NCI-H446 (cell line): ENCODE results near the gene MRPL42.
"Not testable (repeated sequence)": the region's sequence is repeated elsewhere in the genome, so short reads cannot be mapped to it uniquely, and the experiment has no call there.

Source experiments
- DNase-seq, 2 experiments: peaks; one replicate each; lab custom pipeline; 2025; lab: John Stamatoyannopoulos, UW

The MRPL42 gene

DNA sequence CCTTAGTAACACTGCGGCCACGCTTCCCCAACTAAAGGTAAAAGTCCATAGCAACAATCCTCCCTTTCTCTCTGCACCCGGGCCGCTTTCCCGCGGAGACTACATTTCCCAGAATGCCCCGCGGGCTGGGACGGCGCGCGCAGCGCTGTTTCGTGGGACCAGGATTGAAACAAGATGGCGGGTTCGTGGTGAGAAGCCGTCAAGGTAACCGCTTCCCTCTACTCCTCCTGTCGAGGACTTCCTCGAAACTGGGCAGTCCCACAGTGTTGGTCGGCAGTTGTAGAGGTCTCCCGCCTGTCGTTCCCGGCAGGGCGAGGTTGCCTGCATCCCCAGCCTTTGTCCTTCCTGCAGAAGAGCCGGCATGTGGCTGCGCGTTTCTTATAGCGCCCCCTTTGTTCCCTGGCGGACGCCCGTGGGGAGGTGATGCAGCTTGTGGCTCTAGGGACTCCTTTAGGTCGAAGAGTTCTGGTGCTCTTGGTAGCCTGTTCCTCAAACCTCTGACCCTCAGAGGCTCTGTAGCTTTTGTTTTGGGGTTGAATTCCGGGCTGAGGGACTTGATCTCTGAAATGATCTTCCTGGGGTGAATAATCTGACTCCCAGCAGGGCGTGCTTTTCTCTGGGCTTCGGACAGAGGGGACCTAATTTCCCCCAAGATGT, at the start of gene MRPL42:
Gene MRPL42 (plus strand): TSS at position 164 of the 657 bp plus-strand sequence. CDS start 1,772 bp downstream, outside the sequence.
- peak; percentile 88 to 90 for DNase-seq

DNA sequence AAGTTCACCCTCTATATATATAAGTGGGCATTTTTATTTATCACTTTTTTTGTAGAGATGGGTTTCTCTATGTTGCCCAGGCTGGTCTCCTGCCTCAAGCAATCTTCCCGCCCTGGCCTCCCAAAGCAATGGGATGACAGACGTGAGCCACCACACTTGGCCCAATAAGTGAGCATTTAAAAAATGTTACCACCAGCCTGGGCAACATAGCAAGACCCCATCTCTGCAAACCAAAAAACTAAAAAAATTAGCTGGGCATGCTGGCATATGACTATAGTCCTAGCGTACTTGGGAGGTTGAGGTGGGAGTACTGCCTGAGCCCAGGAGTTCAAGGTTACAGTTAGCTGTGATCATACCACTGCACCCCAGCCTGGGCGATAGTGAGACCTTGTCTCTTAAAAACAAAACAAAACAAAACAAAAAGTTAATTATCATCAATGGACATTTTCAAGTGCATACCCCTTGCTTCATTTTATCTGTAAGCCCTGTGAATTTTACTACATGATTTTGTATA, 49.3 kb upstream of the MRPL42 start:
- no peak for DNase-seq

DNA sequence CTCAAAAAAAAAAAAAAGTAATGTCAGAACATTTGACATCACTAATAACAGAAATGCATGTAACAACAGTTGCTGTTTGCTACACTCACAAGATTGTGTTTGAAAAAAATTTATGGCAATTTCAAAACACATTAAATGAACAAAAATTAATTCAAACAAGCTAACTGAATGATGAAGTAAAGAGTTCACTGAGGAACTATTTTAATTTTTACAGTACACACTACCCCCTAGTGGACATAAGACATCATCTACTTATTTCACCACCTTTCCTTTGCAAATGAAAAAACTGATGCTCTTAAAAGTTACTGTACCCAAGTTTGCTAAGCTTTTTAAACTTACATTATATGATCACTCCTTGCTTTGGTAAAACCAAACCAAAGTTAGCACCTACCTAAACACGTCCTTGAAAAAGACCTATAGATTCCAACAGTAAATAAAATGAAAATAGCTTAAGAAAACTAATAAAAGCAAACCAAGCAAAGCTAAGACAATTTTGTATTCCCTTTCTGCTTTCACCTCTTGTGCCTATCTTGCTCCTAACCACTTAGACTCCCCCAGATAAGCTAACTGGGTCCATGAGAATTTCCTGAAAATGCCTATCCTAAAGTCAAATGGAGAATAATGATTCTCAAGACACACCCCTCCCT, 47.8 kb upstream of the MRPL42 start:
- peak; percentile 48 to 68 for DNase-seq

DNA sequence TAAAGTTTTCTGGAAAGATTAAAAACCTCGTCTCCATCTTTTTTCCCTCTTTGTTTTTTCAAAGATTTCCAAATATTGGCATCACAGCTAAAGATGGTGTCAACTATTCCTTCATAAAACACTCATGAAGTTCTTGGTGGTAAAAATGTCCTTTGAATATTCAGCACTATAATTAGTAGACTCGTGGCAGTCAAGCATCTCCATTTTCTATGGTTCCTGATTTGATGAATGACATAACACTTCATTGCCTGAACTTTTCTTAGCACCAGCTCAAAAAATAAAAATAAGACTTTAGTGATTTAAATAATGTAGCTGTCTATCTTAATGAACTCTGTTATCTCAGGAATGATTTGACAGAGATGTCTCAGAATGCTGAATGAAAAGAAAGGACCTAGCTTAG, 45.3 kb upstream of the MRPL42 start:
- DNase-seq = no peak

DNA sequence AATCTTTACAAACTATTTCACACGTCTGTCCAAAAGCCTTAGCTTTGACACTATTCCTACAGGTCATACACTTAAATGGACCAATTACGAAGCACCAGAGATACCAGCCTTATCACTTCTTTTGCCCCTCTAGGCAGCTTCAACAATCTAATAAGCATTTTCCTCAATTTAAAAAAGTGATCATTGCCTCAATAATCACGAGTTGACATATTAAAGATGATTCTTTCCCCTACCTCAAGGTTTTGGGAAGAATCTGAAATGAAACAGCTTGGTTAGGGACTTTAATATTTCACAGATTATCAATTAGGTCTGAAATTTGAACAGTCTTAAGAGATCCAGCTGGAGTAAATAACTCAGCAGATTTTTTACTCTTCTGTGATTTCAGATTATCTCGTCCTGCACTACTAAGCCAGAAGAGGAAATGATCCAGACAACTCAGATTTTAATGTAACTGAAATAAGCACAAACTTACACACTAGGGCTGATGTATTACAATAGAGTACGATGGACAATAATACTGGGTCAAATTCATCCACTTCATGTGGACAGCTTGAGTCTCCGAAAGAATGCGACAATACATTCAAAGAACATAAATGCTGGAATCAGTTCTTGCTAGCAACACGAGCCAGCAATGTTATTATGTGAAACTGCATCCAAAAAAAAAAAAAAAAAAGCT, 41.4 kb upstream of the MRPL42 start:
- DNase-seq = no peak

DNA sequence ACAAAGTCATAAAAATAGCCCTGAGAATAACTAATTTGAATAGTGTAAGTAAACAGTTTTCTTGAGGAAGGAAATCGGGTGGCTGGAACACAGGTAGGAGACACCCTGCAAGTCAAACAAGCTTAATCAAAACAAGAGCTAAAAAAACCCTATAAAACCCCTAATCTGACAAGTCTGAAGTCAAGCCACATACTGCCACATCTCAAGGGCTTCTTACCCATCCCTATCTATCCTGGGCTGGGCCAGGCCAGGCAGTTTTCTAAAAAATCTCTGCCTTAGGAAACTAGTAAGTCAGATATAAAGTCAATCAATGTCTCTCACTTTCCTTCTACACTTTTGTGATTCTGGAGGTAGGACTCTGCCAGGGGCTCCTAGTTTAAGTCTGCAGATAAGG, 40.9 kb upstream of the MRPL42 start:
- no peak for DNase-seq

DNA sequence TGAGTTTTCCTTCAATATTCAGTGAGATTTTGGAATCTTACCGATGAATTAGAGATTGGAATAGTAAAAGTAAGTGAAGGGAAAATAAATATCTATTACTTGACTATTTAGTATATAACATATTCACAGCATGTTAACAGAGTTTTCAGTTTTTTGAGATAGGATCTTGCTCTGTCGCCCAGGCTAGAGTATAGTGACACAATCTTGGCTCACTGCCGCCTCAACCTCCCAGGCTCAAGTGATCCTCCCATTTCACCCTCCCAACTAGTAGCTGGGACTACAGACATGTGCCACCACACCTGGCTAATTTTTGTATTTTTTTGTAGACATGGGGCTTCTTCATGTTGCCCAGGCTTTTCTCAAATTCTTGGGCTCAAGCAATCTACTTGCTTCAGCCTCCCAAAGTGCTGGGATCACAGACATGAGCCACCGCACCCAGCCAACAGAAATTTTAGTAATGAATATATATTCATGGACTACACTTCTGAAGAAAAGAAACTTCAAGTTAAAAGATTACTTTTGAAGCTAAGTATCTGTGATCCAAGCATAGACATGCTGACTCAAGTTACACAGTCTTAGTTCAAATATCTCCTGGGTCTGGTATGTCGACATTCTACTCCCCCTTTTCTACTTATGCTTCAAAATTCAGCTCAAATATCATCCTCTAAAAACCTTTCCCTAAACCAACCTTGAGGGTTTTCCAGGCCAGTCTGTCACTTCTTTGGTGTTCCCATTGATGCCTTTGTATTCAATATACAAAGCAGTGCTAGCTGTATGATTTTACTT, 39.3 kb upstream of the MRPL42 start:
- DNase-seq = no peak

DNA sequence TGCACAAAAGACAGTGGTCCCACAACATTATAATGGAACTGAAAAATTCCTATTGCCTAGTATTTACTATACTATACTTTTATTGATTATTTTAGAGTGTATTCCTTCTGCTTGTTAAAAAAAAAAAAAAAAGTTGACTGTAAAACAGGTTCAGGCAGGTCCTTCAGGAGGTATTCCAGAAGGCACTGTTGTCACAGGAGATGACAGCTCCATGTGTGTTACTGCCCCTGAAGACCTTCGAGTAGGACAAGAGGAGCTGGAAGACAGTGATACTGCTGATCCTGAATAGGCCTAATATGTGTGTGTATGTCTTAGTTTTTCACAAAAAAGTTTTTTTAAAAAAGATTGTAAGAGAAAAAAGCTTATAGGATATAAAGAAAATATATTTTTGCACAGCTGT, 37.9 kb upstream of the MRPL42 start:
- no peak for DNase-seq

DNA sequence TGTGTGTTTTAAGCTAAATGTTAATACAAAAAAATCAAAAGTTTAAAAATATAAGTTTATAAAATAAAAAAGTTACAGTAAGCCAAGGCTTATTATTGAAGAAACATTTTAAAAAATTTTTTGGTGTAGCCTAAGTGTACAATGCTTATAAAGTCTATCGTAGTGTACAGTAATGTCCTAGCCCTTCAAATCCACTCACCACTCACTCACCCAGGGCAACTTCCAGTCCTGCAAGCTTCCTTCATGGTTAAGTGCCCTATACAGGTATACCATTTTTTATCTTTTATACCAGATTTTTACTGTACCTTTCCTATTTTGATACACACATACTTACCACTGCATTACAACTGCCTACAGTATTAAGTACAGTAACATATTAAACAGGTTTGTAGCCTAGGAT, 37.5 kb upstream of the MRPL42 start:
- no peak for DNase-seq

DNA sequence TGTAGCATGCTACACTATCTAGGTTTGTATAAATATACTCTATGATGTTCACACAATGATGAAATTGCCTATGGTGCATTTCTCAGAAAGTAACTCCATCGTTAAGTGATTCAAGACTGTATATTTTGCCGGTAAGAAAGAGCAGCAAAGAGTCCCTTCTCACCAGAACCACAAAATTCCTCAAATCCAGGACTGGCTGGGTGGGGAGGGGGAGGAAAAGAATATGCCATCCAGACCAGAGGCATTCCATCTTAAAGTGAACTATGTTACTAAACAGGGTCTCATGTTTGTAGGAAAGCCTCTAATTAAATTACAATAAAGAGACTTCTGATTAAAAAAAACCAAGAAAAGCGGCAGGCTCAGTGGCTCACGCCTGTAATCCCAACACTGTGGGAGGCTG, 37.0 kb upstream of the MRPL42 start:
- no peak for DNase-seq

DNA sequence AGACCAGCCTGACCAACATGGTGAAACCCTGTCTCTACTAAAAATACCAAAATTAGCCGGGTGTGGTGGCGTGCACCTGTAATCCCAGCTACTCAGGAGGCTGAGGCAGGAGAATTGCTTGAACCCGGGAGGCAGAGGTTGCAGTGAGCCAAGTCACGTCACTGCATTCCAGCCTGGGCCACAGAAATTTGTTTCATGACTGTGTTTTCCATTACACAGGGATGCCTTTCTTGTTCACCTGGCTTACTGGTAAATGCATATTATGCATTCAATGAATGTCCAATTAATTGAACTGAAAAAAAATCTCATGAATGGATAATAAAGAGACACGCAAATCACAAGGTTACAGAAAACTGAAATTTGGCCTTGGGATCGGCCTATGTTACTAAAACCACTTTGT, 35.3 kb upstream of the MRPL42 start:
- not testable (repeated sequence) for DNase-seq

DNA sequence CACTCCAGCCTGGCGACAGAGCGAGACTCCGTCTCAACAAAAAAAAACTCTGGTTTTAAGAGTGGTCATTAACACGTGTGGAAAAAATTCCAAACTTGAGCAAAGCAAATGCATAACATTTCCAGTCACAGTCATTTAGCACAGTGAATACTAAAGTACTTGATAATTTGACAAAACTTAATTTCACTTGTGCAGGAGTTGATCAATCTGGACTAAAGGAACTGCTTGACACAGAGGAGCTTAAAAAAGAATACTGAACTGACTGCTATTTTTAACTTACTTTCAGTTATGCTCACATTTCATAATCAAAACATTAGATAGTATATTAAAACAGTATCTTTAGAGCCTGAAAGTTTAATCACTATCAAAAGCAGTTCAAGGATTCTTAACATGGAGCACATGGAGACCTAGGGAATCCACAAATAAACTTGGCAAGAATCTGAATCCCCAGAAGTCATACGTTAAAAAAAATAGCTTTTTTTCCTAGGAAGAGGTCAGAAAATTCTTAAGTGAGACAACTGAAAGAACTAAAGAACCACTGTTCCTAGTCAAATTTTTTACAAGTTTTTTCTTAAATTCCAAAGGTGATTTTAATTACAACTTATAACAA, 33.0 kb upstream of the MRPL42 start:
- DNase-seq = no peak

DNA sequence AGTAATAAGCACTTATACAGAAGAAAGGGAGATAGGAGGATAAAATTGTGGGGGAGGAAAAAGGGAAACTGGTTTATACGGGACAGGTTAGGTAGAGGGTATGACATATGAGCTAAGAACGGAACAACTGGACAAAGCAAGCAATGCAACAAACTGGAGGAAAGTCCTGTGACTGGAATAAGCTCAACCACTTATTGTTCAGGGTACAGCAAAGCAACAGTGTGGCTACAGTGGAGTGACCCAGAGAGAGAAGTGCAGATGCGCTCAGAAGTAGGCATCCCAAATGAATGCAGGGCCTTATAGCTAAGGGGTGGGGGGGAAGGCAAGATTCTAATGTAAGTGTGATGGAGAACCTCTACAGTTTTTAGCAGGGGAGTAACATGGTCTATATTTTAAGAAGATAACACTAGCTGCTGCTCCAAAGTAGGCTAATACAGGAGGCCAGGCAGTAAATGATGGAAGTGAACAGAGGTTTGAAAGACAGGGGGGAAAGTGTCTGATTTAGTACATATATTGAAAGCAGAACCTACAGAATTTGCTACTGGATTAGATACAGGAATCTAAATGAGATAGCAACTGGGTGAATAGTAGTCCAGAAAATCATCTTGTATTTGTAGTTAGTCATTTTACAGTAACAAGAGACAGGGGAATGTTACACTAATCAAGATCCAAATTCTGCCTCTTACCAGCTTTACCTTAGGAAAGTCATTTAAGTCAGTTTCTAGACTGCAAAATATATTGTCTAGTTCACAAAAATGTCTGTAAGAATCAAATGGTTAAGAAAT, 28.9 kb upstream of the MRPL42 start:
- DNase-seq = no peak

DNA sequence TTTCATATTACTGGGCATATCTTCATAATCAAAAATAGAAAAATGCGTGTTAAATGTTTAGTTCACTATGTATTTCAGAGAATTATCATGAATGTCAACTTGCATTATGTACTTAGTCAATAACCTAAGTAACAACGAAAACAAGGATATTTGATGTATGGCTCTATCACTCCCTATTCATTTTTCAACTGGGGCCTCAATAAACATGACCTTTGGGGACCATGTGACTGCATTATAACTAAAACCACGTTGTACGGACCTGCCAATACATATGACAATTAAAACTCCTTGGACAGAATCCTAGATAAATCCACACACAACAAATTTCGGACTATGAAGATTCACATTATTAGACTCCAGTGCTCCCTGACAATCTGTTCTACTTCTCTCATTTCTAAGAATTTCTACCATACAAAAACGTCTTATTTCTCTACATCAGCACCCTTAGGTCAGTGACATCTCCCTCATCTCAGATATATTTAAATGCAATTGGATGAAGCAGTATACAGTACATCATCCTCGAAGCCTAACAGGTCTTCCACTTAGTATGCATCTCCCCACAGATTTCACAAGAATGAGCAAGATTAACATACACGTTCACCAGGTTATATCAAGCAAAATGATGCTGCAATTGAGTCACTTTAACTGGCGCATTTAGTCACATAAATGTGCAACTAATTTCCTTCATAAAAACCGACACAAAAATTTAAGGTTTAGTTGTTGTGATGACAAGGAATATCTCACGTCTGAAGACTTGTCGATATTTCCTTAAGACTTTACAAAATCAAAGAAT, 27.1 kb upstream of the MRPL42 start:
- no peak for DNase-seq

DNA sequence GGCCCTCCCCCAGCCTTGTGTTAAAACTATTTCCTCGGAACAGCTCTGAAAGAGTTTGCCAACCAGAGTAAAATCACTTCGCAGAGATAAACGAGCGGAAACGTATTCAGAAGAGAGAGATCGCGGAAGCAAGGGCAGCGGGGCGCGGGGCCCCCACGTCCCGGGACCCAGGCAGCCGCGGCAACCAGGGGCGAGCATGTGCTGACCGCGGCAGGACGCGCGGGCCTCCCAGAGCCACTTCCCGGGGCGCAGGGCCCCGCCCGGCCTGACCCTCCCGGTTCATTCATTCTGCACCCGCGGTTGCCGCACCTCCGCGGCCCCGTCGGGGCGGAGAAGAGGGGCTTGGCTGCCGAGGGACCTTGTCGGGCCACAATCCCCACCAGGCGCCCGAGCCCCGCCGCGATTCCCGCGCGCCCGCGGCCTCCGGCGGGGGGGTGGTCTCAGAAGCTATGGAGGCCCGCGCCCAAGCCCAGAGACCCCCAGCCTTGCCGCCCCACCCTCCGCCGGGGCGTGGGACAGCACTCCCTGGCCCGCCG, 26.2 kb upstream of the MRPL42 start:
- DNase-seq = no peak

DNA sequence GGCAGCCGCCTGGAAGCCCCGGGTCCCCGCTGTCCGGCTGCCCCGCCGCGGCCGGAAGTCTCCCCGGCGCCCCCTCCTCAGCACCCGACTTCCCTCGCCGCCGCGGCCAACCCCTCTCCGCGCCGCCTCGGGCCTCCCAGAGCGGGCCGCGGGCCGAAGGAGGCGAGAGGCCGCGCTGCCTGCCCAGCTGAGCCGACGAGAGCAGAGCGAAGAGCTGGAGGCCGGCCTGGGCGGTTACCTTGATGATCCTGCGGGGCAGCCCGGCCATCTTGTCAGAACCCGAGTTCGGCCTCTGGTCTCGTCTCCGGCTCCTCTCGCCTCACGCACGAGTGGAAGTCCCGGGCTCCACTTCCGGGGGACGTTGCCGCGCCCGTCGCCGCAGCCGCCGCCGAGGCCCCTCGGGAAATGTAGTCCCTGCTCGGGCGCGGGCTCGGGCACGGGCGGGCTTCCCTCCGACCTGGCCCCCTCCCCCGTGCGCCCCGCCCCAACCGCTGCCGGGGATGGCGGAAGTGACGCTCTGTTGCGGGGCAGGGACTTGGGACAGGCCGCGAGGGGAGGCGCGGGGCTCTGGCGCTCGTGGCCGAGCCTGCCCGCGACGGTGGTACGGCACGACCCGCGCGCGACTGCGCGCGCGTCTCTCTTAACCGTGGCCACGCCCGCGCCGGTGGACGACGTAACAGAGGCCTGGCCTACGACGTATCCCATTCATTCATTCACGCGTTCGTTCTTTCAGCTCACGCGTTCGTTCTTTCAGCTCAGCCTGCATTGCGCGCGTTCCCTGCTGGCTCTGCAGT, 25.5 kb upstream of the MRPL42 start, which contains the start of gene UBE2N:
Gene UBE2N (minus strand): TSS at position 331 of the 794 bp plus-strand sequence. CDS start 63 bp downstream, at position 268.
- DNase-seq = peak; percentile 95 to 96

DNA sequence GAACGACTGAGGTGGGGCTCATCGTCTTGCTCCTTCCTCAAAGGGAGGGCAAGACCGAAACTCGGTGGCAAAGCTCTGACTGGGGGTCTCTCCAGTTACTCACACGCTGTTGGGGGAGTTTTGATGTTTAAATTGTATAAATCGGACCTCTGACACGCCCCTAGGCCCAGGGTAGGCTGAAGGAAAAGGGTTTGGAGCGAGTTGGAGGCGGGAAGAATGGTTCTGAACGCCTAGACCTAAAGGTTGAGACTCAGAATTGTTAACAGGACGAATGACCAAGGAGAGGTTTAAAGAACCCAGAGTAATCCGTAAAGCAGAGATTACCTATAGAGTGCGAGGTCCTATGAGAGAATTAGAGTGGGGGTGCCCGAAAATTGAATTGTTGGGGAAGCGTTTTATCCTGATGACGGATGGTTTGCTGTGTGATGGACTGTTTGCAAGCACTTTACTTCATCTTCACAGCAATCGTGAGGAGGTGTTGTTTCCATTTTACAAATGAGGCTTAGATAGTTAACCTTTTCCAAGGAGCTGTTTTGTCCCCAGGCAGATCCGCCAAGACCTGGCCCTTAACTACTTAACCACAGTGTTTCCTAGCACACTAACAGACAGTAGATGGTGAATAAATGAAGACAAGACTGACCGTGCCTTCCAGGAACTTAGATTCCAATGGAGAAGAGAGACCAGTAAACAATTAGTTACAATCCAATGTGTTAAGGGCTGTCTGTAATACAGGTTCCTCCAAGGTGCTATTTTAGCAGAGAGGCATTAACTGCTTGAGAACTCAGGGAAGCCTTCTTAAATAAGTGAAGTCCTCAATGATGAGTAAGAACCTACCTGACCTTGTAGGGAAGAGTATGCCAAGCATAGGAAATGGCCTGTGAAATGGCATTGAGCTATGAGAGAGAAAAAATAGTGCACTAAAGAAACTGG, 24.6 kb upstream of the MRPL42 start:
- DNase-seq = no peak

DNA sequence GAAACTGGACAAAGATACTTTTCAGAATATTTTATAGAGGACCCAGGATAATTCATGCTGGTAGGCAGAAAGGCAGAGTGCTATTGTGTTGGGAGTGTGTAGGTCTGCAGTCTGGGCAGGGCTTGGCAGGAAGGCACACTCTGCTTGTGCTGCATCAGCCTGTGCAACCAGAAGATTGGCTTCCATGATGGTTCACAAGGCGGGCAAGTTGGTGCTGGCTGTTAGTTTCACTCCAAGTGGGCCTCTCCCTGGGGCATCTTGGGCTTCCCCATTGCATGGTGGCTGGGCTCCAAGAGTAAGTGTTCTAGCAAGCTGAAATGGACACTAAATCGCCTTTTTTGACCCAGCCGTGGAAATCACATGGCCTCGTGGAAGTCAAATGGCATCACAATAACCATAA, 23.7 kb upstream of the MRPL42 start:
- no peak for DNase-seq
